Measurements from ENCODE around the gene PAPPA.

PAPPA gene

DNA sequence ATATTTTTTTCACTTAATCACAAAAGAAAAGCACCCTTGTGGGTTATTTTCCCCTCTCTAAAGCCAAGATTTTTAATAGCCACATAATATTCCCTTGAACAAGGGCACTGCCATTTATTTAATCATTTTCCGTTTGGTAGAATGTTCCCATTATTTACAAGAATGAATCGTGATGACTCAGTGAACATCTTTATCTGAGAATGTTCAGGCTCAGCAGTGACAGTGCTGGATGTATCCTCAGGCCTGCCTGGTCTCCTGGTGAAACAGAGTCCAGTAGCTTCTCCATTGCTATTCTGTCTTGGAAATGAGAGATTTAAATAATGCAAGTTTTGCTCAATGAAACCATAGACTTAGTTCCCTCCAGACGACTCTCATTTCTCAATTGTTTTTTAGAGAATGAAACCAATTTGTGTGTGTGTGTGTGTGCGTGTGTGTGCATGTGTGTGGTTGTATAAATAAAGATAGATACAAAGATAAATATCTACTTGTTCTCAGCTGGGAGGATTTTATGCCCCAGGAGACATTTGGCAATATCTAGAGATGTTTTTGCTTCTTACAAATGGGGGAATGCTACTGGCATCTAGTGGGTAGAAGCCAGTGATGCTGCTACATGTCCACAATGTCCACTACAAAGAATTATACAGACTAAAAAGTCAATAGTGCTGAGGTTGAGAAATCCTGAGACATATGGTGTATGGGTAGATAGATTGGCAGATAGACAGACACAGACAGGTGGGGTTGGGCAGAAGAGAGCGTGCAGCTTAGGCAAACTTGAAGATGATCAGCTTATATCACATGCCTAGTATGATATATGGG, 55.0 kb downstream of the PAPPA start:
- Histone ChIP-seq H4K20me1 (ENCODE audit: insufficient read depth, low read length, poor library complexity, severe bottlenecking) (no peaks in the 10 kb centered on the region), H3K4me3 (ENCODE audit: low read length, poor library complexity, severe bottlenecking) (no peak overlapping the region), H3K4me1 (ENCODE audit: insufficient read depth, low read length, poor library complexity, severe bottlenecking) (no peaks in the 10 kb centered on the region), H3F3A (ENCODE audit: low read depth) (no peaks in the 10 kb centered on the region), H3K79me2 (ENCODE audit: insufficient read depth, low read length) (no peaks in the 10 kb centered on the region), H3K9ac (ENCODE audit: low read depth, low read length, poor library complexity, severe bottlenecking) (no peak overlapping the region), H3K9me2 (replicated peaks; ENCODE audit: low read depth, low read length) (no peaks in the 10 kb centered on the region), H3K36me3 (ENCODE audit: insufficient read depth, low read length) (no peaks in the 10 kb centered on the region), H2AFZ (ENCODE audit: low read length) (no peak overlapping the region), H3K9me3 (ENCODE audit: insufficient read depth, low read depth, low read length) (no peaks in the 10 kb centered on the region), H3K4me2 (ENCODE audit: low read depth, low read length, poor library complexity, severe bottlenecking) (no peak overlapping the region), H3K27me3 (ENCODE audit: insufficient read depth, low read length, poor library complexity, severe bottlenecking) (no peaks in the 10 kb centered on the region)
- TF ChIP-seq CTCF (conservative IDR thresholded peaks at IDR 0.05; ENCODE audit: low read length): no peak
- TF ChIP-seq EZH2phosphoT487 (IDR thresholded peaks at IDR 0.05; ENCODE audit: borderline replicate concordance): no peak

DNA sequence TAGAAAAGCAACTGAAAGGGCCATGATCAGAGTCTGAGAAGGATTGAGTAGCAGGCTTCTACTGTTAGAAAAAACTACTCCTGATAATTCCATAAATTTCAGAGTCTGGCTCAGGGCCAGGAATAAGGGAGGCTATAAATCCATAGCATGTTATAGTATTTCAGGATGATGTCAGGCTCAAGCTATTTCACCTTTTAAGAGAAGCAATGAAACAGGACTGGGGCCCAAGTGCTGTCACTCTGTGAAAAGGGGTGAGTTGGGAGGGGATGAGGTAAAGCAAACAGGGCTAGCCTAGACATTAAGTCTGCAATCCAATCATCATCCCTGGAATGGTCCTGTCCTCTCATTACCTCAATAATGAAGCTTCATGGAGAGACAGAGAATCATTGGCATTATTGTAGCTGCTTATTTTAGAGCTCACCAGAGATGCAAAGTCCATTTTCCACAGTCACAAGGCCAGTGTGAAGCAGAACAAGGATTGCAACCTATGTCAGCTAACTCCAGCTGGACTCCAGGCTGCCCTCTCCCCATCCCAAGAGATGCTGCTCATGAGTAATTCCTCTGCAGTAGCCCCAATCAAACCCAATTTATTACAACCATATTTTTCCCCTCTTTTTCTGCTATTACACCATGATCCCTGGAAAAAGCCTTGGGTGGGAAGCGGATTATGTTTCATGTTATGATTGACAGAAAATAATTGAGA, 56.0 kb downstream of the PAPPA start:
- Histone ChIP-seq H3K36me3 (ENCODE audit: insufficient read depth, low read length) (no peaks in the 10 kb centered on the region), H3K27me3 (ENCODE audit: insufficient read depth, low read length, poor library complexity, severe bottlenecking) (no peaks in the 10 kb centered on the region), H3K9me2 (replicated peaks; ENCODE audit: low read depth, low read length) (no peaks in the 10 kb centered on the region), H3K9ac (ENCODE audit: low read depth, low read length, poor library complexity, severe bottlenecking) (no peak overlapping the region), H3K79me2 (ENCODE audit: insufficient read depth, low read length) (no peaks in the 10 kb centered on the region), H4K20me1 (ENCODE audit: insufficient read depth, low read length, poor library complexity, severe bottlenecking) (no peaks in the 10 kb centered on the region), H3K4me3 (ENCODE audit: low read length, poor library complexity, severe bottlenecking) (no peak overlapping the region), H3F3A (ENCODE audit: low read depth) (no peaks in the 10 kb centered on the region), H3K9me3 (ENCODE audit: insufficient read depth, low read depth, low read length) (no peaks in the 10 kb centered on the region), H3K4me1 (ENCODE audit: insufficient read depth, low read length, poor library complexity, severe bottlenecking) (no peaks in the 10 kb centered on the region), H3K4me2 (ENCODE audit: low read depth, low read length, poor library complexity, severe bottlenecking) (no peak overlapping the region), H2AFZ (ENCODE audit: low read length) (no peak overlapping the region)
- no peak for TF ChIP-seq CTCF (conservative IDR thresholded peaks at IDR 0.05; ENCODE audit: low read length)
- TF ChIP-seq EZH2phosphoT487 (IDR thresholded peaks at IDR 0.05; ENCODE audit: borderline replicate concordance): no peak

- no peak overlapping the region for H3K4me2 ChIP-seq (ENCODE audit: low read depth, low read length, poor library complexity, severe bottlenecking)
- no peaks in the 10 kb centered on the region for H3K9me3 ChIP-seq (ENCODE audit: insufficient read depth, low read depth, low read length)
- H3K4me3 ChIP-seq (ENCODE audit: low read length, poor library complexity, severe bottlenecking): no peak overlapping the region
- H3F3A ChIP-seq (ENCODE audit: low read depth): no peaks in the 10 kb centered on the region
- H2AFZ ChIP-seq (ENCODE audit: low read length): no peak overlapping the region
- H3K4me1 ChIP-seq (ENCODE audit: insufficient read depth, low read length, poor library complexity, severe bottlenecking): no peaks in the 10 kb centered on the region
- H3K9ac ChIP-seq (ENCODE audit: low read depth, low read length, poor library complexity, severe bottlenecking): no peak overlapping the region
- no peak for TF ChIP-seq CTCF (conservative IDR thresholded peaks at IDR 0.05; ENCODE audit: low read length)
- TF ChIP-seq EZH2phosphoT487 (IDR thresholded peaks at IDR 0.05; ENCODE audit: borderline replicate concordance): no peak
- no peaks in the 10 kb centered on the region for H3K9me2 ChIP-seq (replicated peaks; ENCODE audit: low read depth, low read length)
- no peaks in the 10 kb centered on the region for H3K27me3 ChIP-seq (ENCODE audit: insufficient read depth, low read length, poor library complexity, severe bottlenecking)
- H3K36me3 ChIP-seq (ENCODE audit: insufficient read depth, low read length): no peaks in the 10 kb centered on the region
- no peaks in the 10 kb centered on the region for H4K20me1 ChIP-seq (ENCODE audit: insufficient read depth, low read length, poor library complexity, severe bottlenecking)
- no peaks in the 10 kb centered on the region for H3K79me2 ChIP-seq (ENCODE audit: insufficient read depth, low read length)
Measured at GRCh38 chr9:116212986-116213692, 59.5 kb downstream of the PAPPA start.
